Suprapubic skin (tissue), 3 donors: ENCODE results near the gene ARHGAP11A.

Experiments
- CTCF ChIP-seq, 2 donors: fragments of 200-600 bp in 1 of 2; fragments of 450-650 bp in 1 of 2; sonication (generic) in 1 of 2; IDR thresholded peaks; one replicate each; pipeline ENCODE4 v1.5.1; 2016 to 2019; ENCODE audit warnings: antibody characterized with exemption in 2 of 2, mild to moderate bottlenecking in 1 of 2, moderate library complexity in 1 of 2
- POLR2A ChIP-seq, 2 donors: fragments of 450-650 bp; IDR thresholded peaks; one replicate each; pipeline ENCODE4 v1.6.1; 2017; ENCODE audit warnings: antibody characterized with exemption in 2 of 2, mild to moderate bottlenecking in 2 of 2, moderate library complexity in 2 of 2

- TF ChIP-seq CTCF (IDR thresholded peaks at IDR 0.05) (no peak), POLR2A (IDR thresholded peaks at IDR 0.05) (no peak)
These were observed 36.9 kb downstream of the ARHGAP11A start for GRCh38 chr15:32652178-32652577.
